K562 (cell line): ENCODE measurements around the gene APIP. TPM values are rescaled to one million over a fixed set of nuclear protein-coding genes. Genes with fewer than 3 reads are reported as not detected.

Source experiments
- AFF1 ChIP-seq, 2 experiments: fragments of 450-650 bp; IDR thresholded peaks; 2 replicates each; pipeline ENCODE4 v1.6.1; 2018; ENCODE audit warnings: mild to moderate bottlenecking in 2 of 2, low read depth in 1 of 2; ENCODE audit not compliant: partially characterized antibody in 2 of 2
- MBD1 ChIP-seq: fragments of 250-450 bp; sonication (Bioruptor Pico); IDR thresholded peaks from 2 replicates; pipeline ENCODE4 v1.8.0; 2022; ENCODE audit warnings: inconsistent platforms
- POLR3A ChIP-seq: IDR thresholded peaks from 2 replicates; pipeline ENCODE4 v1.6.1; 2011; ENCODE audit warnings: borderline replicate concordance, mild to moderate bottlenecking, moderate library complexity; ENCODE audit not compliant: insufficient read length, insufficient read depth; ENCODE audit errors: extremely low read depth
- RB1 ChIP-seq: fragments of 450-650 bp; IDR thresholded peaks from 2 replicates; pipeline ENCODE4 v1.6.1; 2017; ENCODE audit warnings: low read depth, mild to moderate bottlenecking
- RBM14 ChIP-seq: fragments of 200-400 bp; formaldehyde crosslinking; IDR thresholded peaks from 2 replicates; pipeline ENCODE4 v1.6.1; 2018; ENCODE audit warnings: low read depth, mild to moderate bottlenecking, low read length, moderate library complexity, borderline replicate concordance; ENCODE audit not compliant: insufficient read depth
- STAG1 ChIP-seq: sonication (generic); formaldehyde crosslinking; IDR thresholded peaks from 2 replicates; pipeline ENCODE4 v1.5.0; 2020; ENCODE audit warnings: missing genetic modification reagents, borderline replicate concordance
- TAF1 ChIP-seq: IDR thresholded peaks from 2 replicates; pipeline ENCODE4 v1.6.1; 2011; ENCODE audit warnings: mild to moderate bottlenecking, low read length, moderate library complexity; ENCODE audit not compliant: insufficient read depth, control insufficient read depth, severe bottlenecking; ENCODE audit errors: extremely low read depth
- ZKSCAN8 ChIP-seq: fragments of 200-800 bp; sonication (Bioruptor generic); IDR thresholded peaks from 2 replicates; pipeline ENCODE4 v1.6.1; 2016; ENCODE audit warnings: missing genetic modification characterization, missing compliant biosample characterization
- ZNF507 ChIP-seq: conservative IDR thresholded peaks from 2 replicates; pipeline ENCODE4 v1.6.1; 2017; ENCODE audit warnings: missing genetic modification characterization, missing compliant biosample characterization
- polyA plus RNA-seq, 8 experiments: library from polyadenylated mRNA; depleted of rRNA in 4 of 8; stranded (reverse) in 5 of 8; unstranded in 3 of 8; fragments of >200 nt; fragmentation: Nextera tagmentation in 2 of 8; fragmentation: Illumina TruSeq in 1 of 8; extraction: Ambion mirVana in 2 of 8; extraction: Trizol in 1 of 8; gene quantifications; 2 replicates each; pipeline versions ENCODE4 v1.2.1 to v1.2.3, GENCODE V29; 2011 to 2014; ENCODE audit warnings: inconsistent platforms in 1 of 8, missing spikeins in 1 of 8
- total RNA-seq, 7 experiments: library from RNA; depleted of rRNA in 6 of 7; stranded (reverse); fragments of >200 nt in 6 of 7; fragmentation: Illumina TruSeq in 2 of 7; extraction: Trizol in 2 of 7; gene quantifications; 2 replicates each; pipeline versions ENCODE4 v1.2.1 to v1.2.3, GENCODE V29; 2011 to 2021; ENCODE audit warnings: low replicate concordance in 1 of 7
- TF ChIP-seq, protein P1 (sequence below), 3 experiments: fragments of 200-800 bp in 1 of 3; fragments of 250-450 bp in 1 of 3; fragments of 450-650 bp in 1 of 3; sonication (Bioruptor Pico) in 1 of 3; sonication (Bioruptor generic) in 1 of 3; formaldehyde crosslinking in 1 of 3; IDR thresholded peaks; 2 replicates each; pipeline versions ENCODE4 v1.6.1 to v1.8.0; 2016 to 2022; ENCODE audit warnings: mild to moderate bottlenecking in 2 of 3, missing genetic modification characterization in 2 of 3, missing compliant biosample characterization in 1 of 3, moderate library complexity in 1 of 3

Gene APIP
- total and polyA plus RNA-seq, 9 of the 15 experiments (the other 6 are each of a cell fraction or from before 2014, with no cell fraction given): 63.7 to 110 (median 82.8) TPM

GRCh38 chr11:34887260-34887659, 28.9 kb downstream of the APIP start (continued):
- TF ChIP-seq STAG1: no peak
- TF ChIP-seq TAF1: no peak
- no peak for TF ChIP-seq POLR3A
- no peak for TF ChIP-seq ZKSCAN8 (CRISPR knock-in tag)
- no peak for TF ChIP-seq MBD1 (CRISPR knock-in tag)
- TF ChIP-seq, protein P1, sequence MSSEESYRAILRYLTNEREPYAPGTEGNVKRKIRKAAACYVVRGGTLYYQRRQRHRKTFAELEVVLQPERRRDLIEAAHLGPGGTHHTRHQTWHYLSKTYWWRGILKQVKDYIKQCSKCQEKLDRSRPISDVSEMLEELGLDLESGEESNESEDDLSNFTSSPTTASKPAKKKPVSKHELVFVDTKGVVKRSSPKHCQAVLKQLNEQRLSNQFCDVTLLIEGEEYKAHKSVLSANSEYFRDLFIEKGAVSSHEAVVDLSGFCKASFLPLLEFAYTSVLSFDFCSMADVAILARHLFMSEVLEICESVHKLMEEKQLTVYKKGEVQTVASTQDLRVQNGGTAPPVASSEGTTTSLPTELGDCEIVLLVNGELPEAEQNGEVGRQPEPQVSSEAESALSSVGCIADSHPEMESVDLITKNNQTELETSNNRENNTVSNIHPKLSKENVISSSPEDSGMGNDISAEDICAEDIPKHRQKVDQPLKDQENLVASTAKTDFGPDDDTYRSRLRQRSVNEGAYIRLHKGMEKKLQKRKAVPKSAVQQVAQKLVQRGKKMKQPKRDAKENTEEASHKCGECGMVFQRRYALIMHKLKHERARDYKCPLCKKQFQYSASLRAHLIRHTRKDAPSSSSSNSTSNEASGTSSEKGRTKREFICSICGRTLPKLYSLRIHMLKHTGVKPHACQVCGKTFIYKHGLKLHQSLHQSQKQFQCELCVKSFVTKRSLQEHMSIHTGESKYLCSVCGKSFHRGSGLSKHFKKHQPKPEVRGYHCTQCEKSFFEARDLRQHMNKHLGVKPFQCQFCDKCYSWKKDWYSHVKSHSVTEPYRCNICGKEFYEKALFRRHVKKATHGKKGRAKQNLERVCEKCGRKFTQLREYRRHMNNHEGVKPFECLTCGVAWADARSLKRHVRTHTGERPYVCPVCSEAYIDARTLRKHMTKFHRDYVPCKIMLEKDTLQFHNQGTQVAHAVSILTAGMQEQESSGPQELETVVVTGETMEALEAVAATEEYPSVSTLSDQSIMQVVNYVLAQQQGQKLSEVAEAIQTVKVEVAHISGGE (CRISPR knock-in tag; IDR thresholded peaks at IDR 0.05): no peak
- TF ChIP-seq RB1: no peak
- no peak for TF ChIP-seq AFF1 (IDR thresholded peaks at IDR 0.05; ENCODE audit: low read depth in 1 of 2, partially characterized antibody in 2 of 2)
- TF ChIP-seq ZNF507 (tag): no peak
- TF ChIP-seq RBM14: no peak
